GM19395 (cell line): ENCODE measurements around the gene CFL1.
"Not testable (repeated sequence)": the region's sequence is repeated elsewhere in the genome, so short reads cannot be mapped to it uniquely, and the experiment has no call there.

Experiments used
- ATAC-seq: cut with Tn5 transposase; IDR thresholded peaks from one replicate; pipeline ENCODE4 v1.9.1; 2021; ENCODE audit warnings: mild to moderate bottlenecking, moderate library complexity; ENCODE audit not compliant: unreplicated experiment

CFL1 gene

DNA sequence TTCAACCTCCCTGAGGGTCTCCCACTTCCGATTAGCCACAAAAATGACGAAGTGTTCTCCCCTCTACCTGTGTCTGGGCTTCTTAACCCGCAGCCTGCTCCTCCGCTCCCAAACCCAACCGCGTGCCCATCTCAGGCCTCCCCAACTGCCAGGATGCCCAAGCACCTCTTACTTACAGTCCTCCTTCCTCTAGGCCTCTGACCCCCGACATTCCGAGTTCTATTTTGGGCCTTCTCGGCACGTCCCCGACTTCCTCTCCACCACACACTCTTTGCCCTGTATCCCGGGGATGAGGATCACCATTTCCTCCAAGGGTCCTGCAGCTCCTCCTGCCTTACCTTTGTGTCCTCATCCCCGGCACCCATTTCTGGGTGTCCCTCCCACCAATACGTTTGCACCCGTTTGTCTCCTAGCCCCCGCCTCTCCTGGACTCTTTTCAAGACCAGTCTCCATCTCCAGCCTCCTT, 1.9 kb upstream of the CFL1 start:
- no peak for ATAC-seq

DNA sequence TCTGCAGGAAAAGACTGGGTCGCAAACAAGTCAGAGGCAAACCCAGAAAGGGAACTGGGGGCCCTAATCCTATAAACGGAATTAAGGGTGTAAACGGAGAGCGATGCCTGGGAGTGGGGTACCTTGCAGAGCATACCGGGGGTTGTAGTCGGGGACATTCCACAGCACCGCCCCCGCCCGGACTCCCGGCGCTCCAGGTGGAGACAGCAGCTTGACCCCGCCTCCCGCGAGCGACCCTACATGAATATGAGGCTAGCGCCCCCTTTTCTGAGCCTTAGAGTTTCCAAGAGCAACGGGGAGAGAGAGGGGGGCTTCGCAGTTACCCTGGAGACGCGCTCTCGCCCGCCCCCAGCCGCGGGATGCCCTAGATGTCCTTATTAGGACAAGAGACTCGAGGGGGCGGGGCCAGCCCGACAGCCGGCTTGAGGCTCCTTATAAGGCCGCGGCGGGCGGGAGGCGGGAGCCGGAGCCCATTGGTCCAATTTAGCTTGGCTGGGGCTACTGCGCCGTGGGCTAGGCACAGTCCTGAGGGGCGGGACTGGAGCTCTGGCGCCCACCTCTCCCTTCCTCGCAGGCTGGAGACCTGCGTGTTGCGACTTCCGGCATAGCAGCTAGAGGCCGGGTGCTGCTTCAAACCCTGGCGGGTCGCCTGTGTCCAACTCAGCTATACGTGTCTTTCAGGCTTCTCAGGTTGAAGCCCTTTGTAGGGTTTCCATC, 1.3 kb upstream of the CFL1 start:
- ATAC-seq = peak; percentile 56

DNA sequence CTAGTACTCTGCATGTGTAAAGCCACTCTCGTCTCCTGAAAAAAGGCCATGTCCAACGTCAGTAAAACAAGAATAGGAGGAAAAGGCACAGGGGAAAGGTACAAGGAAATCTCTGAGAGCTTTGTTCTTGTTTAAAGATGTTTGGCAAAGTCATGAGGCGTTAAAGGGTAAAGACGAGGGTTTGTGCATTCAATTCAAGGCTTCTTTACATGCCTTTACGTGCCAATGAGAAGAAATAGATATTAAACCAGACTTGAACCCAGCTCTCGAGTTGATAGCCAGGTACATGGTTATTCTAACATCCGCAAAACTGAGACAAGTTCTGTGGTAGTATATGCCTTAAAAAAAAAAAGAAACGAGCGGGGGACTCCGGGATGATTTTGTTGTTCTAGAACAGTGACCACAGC, 704 bp upstream of the CFL1 start:
- ATAC-seq = no peak

DNA sequence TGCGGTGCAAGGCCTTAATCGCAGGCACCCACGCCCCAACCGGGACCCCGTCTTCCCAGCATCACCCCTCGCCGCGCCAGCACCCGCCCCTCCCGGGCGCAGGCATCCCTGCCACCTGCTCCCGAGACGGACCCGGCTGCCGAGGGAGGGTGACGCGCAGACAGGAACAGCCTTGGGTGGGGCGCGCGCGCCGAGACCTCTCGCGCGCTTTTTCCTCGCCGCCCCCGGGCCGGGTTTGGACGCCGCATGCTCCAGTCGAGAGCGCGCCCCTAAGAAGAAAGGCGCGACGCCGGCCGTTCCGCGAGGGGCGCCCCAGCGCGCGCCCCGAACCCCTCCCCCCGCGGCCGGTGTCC, 504 bp downstream of the CFL1 start:
- peak; percentile 1 for ATAC-seq

DNA sequence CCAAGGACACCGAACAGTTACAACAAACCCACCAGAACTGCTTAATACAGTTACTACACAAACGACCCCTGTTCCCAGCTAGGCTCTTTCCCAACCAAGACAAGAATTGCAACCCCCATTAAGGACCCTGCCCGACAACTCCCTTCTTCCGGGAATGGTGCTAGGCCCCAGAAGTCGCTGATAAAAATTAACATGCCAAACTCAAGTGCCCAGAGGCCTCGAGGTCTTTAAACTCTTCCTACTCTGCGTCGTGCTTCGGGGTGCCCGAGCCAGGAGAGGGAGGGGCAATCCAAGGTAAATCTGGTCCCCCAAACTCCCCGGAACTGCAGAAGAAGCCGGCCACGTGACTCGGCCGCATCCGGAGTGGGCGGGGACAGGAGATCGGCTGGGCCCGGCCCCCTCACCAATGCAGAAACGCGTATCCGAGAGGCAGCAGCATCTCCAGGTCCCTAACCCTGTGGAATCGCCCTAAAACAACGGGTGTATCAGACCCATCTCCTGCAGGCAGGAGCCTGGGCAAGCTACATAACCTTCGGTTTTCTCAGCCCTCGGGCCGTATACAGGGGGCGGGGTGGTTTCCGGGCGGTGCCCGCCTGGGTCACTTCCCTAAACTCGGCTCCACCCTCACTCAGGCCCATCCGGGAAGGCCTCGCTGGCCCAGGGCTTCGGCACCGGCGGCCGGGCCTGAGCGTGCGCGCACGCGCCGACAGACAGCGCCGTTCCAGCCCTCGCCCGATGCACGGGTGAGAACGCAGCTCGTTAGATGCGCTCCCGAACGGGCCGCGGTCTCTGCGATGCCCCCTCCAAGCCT, 1.1 kb downstream of the CFL1 start:
- ATAC-seq = peak; percentile 30

DNA sequence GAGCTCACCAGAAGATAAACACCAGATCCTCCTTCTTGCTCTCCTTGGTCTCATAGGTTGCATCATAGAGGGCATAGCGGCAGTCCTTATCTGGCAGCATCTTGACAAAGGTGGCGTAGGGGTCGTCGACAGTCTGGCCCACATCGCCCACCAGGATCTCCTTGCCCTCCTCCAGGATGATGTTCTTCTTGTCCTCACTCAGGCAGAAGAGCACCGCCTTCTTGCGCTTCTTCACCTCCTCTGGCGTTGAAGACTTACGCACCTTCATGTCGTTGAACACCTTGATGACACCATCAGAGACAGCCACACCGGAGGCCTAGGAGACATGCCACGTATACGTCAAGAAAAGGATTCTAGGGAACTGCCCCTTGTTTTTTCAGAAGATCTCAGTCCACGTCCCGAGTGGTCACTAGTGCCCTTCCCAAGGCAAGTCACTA, 2.0 kb downstream of the CFL1 start:
- no peak for ATAC-seq

DNA sequence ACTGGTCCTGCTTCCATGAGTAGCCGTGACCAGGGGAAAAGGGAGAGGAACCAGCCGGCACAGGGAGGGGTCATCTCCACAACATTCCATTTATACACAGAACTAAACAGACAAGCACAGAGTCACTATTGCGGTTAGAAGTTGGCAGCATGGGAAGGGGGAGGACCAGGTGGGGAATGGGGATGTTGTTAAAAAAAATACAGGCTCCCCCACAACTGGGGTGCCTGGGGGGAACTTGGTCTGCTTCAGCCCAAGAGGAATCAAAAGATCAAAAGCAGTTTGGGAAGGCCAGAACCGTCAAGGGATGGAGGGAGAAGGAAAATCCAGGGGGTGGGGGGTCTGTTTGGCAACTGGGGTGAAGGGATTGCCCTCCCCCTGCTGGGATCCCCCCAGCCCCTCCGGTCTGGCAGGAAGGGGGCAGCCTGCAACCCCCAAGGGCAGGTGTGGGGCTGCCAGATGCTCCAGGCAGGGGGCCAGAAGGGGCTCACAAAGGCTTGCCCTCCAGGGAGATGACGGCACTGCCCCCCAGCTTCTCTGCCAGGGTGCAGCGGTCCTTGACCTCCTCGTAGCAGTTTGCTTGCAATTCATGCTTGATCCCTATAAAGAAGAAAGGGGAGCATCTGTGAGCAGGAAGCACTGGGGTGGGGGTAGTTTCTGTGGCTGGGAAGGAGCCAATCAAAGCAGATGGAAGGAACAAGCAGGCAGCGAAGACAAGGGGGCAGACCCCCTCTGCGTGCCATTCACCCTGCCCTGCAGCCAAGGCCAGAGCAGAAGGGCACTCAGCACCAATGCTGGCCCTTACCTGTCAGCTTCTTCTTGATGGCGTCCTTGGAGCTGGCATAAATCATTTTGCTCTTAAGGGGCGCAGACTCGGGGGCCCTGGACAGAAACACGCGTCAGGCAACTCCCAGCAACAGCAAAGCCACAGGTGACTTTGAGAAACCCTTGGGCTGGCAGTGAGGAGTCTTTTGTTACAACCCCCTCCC, 2.8 kb downstream of the CFL1 start:
- no peak for ATAC-seq

DNA sequence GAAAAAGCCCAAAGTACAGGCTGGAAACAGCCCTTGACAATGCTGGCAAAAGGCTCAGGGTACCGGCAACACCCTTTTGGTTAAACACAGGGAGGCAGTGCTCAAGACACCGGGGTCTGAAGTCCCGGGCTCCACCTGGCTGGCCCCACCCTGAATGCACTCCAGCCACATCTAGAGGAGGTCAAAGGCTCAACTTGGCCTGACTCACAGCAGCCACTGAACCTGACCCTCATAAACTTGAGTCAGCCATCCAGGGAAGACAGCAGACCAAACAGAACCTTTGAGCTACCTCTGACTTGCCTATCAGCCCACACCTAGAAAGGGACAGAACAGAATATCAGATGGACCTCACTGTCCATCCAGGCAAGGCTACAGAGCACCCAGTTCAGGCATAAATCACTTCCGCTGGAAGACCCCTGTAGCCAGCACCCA, 3.8 kb downstream of the CFL1 start:
- no peak for ATAC-seq

DNA sequence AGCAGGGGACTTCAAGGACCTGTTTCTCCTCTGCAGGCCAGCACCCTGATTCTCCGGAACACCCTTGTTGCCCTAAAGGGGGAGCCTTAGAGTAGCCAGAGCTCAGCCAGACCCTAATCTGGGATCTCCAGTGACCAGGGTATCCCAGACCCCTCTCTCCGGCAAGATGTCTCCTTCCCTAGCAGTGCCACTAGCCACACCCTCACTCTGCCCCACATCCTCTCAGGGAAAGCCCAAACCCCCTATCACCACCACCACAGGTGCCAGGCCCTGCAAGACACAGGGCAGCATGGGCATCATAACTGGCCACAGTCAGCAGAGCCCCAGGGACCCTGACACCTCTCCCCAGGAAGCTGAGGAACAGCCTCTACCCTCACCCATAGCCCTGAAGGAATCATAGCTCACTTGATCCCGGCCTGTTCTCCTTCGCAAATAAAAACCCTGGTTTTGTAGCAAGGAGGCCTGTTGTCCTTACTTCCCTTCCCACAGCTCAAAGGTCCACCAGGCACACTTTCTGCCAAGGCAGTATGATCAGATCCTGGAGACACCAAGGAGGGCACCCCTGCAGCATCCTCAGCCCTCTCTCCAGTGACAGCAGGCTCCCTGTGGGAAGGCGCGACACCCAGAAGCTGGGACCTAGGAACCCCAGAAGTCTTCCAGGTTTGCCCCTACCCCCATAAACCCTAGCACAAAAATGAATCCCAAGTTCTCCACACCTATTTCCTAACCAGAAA, 4.6 kb downstream of the CFL1 start:
- ATAC-seq = no peak

DNA sequence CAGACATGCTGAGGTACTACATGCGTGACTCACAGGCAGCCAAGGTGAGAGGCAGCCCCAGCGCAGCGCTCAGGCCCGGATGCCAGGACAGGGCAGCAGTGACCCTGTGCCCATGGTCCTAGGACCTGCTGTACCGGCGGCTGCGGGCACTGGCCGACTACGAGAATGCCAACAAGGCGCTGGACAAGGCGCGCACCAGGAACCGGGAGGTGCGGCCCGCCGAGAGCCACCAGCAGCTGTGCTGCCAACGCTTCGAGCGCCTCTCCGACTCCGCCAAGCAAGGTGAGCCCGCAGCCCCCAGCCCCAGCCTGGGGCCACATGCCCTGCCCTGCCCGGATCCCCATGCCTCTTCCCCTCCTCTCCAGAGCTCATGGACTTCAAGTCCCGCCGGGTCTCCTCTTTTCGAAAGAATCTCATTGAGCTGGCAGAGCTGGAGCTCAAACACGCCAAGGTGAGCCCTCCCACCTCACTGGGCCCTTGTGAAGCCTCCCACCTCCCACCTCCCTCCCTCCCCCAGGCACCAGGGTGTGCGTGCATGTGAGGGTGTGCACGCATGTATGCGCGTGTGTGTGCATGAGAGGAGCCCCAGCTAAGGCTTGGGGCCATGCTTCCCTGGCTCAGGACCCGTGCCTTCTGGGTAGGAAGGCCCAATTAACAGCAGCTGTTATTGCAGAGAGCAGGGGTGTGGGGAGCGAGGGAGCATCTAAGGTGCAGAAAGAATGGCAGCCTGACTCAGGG, 5.3 kb downstream of the CFL1 start:
- ATAC-seq = no peak

DNA sequence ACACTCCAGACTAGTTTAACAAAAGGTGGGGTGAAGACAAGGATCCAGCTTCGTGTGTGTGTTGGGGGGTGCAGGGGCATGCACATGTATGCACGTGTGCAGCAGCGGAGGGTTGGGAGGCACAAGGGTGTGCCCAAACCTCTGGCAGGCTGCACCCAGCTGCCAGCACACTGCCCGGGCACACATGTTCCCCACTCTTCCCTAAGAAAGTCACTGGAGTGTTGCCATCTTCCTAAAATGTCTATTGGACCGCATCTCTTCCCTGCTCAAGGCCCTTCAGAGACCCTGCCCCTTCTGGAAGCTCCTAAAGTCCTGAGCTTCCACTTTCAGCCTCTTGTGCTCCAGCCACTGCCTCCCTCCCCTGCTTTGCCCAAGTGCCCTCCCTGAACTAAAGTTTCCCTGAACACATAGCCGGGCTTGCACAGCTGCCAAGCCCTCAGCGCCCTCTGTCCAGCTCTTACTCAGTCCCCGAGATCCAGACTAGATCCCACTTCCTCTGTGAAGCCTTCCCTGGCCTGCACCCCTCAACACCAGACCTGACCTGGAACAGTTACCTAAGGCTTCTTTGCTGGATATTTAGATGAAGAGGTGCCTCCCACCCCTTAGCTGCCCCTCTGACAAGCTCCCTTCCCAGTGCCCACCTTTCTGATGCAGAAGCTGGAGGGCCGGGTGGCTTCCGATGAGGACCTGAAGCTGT, 6.0 kb downstream of the CFL1 start:
- no peak for ATAC-seq

DNA sequence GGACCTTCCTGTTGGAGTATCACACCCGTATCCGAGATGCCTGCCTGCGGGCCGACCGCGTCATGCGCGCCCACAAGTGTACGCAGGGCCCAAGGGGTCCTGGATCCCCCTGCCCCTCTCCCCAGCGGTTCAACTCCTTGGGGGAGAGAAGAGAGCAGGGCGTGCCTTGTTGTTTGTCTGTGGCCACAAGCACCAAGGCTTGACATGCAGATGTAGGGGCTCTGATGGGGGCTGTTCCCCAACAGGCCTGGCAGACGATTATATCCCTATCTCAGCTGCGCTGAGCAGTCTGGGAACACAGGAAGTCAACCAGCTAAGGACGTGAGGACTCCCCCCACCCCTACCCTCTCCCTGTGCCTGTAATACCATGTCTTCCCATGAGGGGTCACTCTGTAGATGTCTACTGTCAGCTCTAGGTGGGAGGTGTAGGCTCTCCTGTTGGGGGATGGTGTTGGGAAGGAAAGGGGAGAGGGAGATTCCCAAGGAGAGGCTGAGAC, 6.8 kb downstream of the CFL1 start:
- ATAC-seq = no peak

DNA sequence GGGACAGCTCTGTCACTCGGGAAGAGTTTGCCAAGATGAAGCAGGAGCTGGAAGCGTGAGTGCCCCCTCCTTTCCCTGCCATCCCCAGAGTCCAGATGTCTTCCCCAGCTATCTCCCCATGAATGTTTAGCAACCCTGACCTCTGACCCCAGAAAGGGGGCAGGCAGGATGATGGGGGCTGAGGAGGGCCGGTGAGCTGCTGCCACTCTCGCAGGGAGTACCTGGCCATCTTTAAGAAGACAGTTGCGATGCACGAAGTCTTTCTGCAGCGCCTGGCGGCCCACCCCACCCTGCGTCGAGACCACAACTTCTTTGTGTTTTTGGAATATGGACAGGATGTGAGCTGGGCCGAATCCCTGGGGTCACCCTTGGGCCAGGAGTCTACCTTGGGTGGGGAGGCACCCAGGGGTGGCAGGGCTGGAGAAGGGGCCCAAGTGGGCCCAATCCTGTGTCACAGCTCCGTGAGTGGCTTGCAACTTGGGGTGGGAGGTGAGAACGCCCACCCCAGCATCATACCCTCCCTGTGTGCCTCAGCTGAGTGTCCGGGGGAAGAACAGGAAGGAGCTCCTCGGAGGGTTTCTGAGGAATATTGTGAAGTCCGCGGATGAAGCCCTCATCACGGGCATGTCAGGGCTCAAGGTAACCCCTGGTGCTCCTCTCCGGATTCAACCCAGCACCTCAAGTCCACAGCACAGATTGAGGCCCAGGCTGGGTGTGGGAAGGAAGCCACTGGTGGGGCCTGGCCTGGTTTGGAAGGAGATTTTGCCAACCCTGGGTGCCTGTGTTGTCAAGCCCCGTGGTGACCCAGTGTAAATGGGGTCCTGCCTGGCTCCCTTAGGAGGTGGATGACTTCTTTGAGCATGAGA, 7.5 kb downstream of the CFL1 start:
- ATAC-seq = no peak

DNA sequence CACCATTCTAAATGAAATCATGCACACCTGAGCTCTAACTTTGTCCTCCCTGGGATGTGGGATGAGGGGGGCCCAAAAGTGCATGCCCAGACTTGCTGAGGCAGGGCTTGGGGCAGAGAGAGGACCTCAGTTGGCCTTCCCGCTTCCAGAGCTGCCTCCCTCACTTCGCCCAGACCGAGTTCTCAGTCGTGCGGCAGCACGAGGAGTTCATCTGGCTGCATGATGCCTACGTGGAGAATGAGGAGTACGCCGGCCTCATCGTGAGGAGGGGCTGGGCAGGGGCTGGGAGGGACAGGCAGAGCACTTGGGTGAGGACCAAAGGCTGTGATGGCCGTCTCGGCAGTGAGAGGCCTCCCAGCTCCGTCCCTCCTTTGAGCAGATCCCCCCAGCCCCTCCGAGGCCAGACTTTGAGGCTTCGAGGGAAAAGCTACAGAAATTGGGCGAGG, 8.2 kb downstream of the CFL1 start:
- ATAC-seq = no peak

DNA sequence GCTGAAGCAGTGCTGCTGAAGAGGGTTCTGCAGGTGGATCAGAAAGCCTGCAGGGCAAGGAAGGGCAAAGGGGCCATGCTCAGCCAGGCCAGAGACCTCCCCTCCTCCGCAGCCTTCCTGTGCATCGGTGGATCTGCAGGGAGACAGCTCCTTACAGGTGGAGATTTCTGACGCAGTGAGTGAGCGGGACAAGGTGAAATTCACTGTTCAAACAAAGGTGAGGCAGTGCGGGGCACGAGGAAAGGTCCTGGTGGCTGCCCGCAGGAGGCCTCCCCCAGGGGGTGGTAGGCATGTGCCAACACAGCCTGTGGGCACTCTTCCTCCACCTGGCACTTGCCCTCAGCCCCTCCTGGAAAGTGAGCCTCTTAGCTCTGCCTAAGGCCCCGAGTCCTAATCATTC, 8.6 kb downstream of the CFL1 start:
- no peak for ATAC-seq

DNA sequence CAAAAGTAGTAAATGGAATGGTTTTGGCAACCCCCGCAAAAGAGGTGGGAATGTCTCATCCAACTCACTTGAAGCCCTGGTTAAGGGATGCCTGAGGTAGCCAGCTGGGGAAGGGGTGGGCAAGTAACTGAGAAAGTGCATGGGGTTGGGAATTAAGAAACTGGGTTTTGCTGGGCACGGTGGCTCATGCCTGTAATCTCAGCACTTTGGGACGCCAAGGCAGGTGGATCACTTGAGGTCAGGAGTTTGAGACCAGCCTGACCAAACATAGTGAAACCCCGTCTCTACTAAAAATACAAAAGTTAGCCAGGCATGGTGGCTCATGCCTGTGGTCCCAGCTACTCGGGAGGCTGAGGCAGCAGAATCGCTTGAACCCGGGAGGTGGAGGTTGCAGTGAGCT, 9.3 kb downstream of the CFL1 start:
- ATAC-seq = not testable (repeated sequence)

DNA sequence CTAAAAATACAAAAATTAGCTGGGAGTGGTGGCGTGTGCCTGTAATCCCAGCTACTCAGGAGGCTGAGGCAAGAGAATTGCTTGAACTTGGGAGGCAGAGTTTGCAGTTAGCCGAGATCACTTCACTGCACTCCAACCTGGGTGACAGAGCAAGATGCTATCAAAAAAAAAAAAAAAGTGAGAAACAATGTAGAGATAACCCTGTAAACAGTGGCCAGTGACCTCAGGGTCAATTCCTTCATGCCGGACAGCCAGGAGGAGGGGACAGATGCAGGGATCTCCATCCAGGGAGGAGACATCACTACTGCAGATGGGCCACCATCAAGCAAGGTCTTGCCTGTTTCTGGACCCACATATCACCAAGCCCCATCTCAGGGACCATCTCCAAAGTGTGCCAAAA, 10.2 kb downstream of the CFL1 start:
- ATAC-seq = no peak
